Measurements from ENCODE around the gene HOXD3. TPM values are rescaled to one million over a fixed set of nuclear protein-coding genes. Genes with fewer than 3 reads are reported as not detected.

HOXD3 gene
- polyA plus RNA-seq, 1 experiment: not detected

DNA sequence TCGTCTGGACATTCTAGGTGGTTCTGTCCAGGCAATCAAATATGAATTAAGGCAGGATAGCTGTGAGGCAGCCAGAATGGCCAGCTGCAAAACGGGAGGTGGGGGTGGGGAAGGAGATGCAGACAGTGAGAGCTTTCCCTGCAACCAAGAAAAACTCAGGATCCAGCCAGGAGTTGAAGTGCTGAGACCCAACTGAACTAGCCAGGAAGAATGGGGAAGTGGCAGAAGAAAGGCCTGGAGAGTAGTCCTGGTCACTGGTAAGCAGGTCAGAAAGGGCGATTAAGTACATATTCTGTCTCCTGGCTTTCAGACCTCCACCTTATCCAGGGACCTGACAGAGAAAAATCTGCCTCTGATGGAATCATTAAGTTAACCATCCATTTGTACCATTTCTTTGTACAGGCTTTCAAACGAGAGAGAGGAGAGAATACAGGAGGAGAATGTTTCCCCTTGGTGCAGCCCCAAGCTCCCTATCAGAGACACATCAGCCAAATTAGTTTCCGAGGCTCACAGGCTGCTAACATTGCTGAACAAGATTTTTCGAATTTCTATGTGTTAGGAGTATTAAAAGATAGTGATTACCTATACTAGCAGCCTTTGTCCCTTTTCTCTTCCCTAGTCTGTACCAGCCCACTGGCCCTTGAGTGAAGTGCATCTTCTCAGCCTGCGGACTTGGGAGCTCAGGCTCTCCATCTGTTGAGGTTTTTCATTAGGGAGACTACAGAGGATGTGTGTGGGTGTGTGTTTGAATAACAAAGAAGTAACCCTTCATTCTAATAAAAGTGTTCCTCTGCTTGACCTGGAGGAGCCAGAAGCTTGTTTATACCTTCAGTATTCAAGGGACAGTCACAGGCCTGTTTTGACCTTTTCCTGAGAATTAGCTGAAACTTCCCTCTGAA is 18.9 kb downstream of the HOXD3 start:
- Histone ChIP-seq H3K27ac (ENCODE audit: low read depth, low read length) (no peak overlapping the region), H3K4me3 (ENCODE audit: low read depth, low read length) (no peak overlapping the region), H3K9me3 (ENCODE audit: control insufficient read depth, insufficient read depth, low read length) (peaks cover 13% of the 10 kb centered on the region; the same call in 1 of the 2 replicates), H3K27me3 (ENCODE audit: control insufficient read depth, insufficient read depth, low read length) (peaks cover 82% of the 10 kb centered on the region)
- TF ChIP-seq, protein P1, sequence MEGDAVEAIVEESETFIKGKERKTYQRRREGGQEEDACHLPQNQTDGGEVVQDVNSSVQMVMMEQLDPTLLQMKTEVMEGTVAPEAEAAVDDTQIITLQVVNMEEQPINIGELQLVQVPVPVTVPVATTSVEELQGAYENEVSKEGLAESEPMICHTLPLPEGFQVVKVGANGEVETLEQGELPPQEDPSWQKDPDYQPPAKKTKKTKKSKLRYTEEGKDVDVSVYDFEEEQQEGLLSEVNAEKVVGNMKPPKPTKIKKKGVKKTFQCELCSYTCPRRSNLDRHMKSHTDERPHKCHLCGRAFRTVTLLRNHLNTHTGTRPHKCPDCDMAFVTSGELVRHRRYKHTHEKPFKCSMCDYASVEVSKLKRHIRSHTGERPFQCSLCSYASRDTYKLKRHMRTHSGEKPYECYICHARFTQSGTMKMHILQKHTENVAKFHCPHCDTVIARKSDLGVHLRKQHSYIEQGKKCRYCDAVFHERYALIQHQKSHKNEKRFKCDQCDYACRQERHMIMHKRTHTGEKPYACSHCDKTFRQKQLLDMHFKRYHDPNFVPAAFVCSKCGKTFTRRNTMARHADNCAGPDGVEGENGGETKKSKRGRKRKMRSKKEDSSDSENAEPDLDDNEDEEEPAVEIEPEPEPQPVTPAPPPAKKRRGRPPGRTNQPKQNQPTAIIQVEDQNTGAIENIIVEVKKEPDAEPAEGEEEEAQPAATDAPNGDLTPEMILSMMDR (IDR thresholded peaks at IDR 0.05; ENCODE audit: low read depth, low read length): no peak
- ChIA-PET POLR2A (no interaction called here), CTCF (interaction anchor here (0.6 to 1.0 kb wide), 3 partner anchors 286 to 479 kb away, joined by 3 to 4 read pairs (median 3); no protein-coding TSS in a partner anchor)
- DNase-seq (ENCODE audit: low read depth, low spot score): no peak

DNA sequence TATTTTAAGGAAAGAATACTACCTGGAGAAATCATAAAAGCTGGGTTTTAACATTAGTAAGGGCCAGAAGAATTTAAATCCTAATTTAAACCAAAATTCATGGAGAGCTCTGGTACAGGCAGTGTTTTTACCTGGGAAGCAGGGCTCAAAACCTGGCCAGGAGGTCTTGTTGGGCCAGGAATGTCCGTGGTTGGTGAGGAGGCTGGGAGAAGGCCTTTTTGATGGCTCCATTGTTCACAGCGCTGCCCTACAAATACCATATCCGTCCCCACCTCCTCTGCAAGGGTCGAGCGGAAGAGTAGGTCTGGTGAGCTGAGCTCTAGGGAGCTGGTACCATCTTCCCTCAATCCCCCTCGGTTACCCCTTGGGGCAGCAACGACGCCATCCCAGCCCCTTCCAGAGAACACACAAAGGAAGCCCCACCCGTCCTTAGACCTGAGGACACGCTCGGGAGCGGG is 20.5 kb downstream of the HOXD3 start:
- ChIA-PET POLR2A (no interaction called here), CTCF (no interaction called here)
- TF ChIP-seq, protein P1 (IDR thresholded peaks at IDR 0.05; ENCODE audit: low read depth, low read length): no peak
- H3K4me3 ChIP-seq (ENCODE audit: low read depth, low read length): no peak overlapping the region
- no peak overlapping the region for H3K27ac ChIP-seq (ENCODE audit: low read depth, low read length)
- no peaks in the 10 kb centered on the region; the same call in 1 of the 2 replicates for H3K9me3 ChIP-seq (ENCODE audit: control insufficient read depth, insufficient read depth, low read length)
- H3K27me3 ChIP-seq (ENCODE audit: control insufficient read depth, insufficient read depth, low read length): peaks cover 67% of the 10 kb centered on the region
- no peak for DNase-seq (ENCODE audit: low read depth, low spot score)

- ChIA-PET CTCF (no interaction called here), POLR2A (no interaction called here)
- DNase-seq (ENCODE audit: low read depth, low spot score): no peak
- H3K27ac ChIP-seq (ENCODE audit: low read depth, low read length): no peak overlapping the region
- no peaks in the 10 kb centered on the region; the same call in 1 of the 2 replicates for H3K9me3 ChIP-seq (ENCODE audit: control insufficient read depth, insufficient read depth, low read length)
- TF ChIP-seq, protein P1 (IDR thresholded peaks at IDR 0.05; ENCODE audit: low read depth, low read length): no peak
- H3K4me3 ChIP-seq (ENCODE audit: low read depth, low read length): no peak overlapping the region
- H3K27me3 ChIP-seq (ENCODE audit: control insufficient read depth, insufficient read depth, low read length): peaks cover 67% of the 10 kb centered on the region
Measured at GRCh38 chr2:176178038-176178756, 21.1 kb downstream of the HOXD3 start.

GRCh38 chr2:176178757-176179295 is 21.7 kb downstream of the HOXD3 start:
- Histone ChIP-seq H3K4me3 (ENCODE audit: low read depth, low read length) (no peak overlapping the region), H3K27ac (ENCODE audit: low read depth, low read length) (no peak overlapping the region), H3K27me3 (ENCODE audit: control insufficient read depth, insufficient read depth, low read length) (peaks cover 63% of the 10 kb centered on the region), H3K9me3 (ENCODE audit: control insufficient read depth, insufficient read depth, low read length) (no peaks in the 10 kb centered on the region; the same call in 1 of the 2 replicates)
- no peak for DNase-seq (ENCODE audit: low read depth, low spot score)
- POLR2A ChIA-PET: no interaction called here
- TF ChIP-seq, protein P1 (IDR thresholded peaks at IDR 0.05; ENCODE audit: low read depth, low read length): no peak
- CTCF ChIA-PET: no interaction called here
